HG03565 (cell line): ENCODE measurements around the gene ABTB2.
A peak's percentile ranks its signal among the peaks of the same experiment; 100 is the strongest.
"Not testable (repeated sequence)": the region's sequence is repeated elsewhere in the genome, so short reads cannot be mapped to it uniquely, and the experiment has no call there.

ENCODE experiments used
- ATAC-seq: cut with Tn5 transposase; IDR thresholded peaks from one replicate; pipeline ENCODE4 v1.9.1; 2021; ENCODE audit warnings: mild to moderate bottlenecking, moderate library complexity; ENCODE audit not compliant: unreplicated experiment

Gene ABTB2

GRCh38 chr11:34357701-34358257, at the start of gene ABTB2:
TSS of gene ABTB2 (minus strand) at chr11:34358010.
- ATAC-seq: peak; percentile 85

GRCh38 chr11:34407121-34407813, 49.5 kb upstream of the ABTB2 start:
- ATAC-seq: no peak

- no peak for ATAC-seq
Observed at GRCh38 chr11:34406413-34406812, 48.6 kb upstream of the ABTB2 start.

- ATAC-seq: no peak
Observed at GRCh38 chr11:34405079-34405858, 47.5 kb upstream of the ABTB2 start.

- no peak for ATAC-seq
Observed at GRCh38 chr11:34404280-34404679, 46.5 kb upstream of the ABTB2 start.

- no peak for ATAC-seq
Observed at GRCh38 chr11:34403431-34403830, 45.6 kb upstream of the ABTB2 start.

GRCh38 chr11:34397811-34398210, 40.0 kb upstream of the ABTB2 start:
- no peak for ATAC-seq

- no peak for ATAC-seq
Observed at GRCh38 chr11:34397120-34397519, 39.3 kb upstream of the ABTB2 start.

- ATAC-seq: no peak
Observed at GRCh38 chr11:34395916-34396550, 38.2 kb upstream of the ABTB2 start.

GRCh38 chr11:34394771-34395300, 37.0 kb upstream of the ABTB2 start:
- ATAC-seq: no peak

- no peak for ATAC-seq
Observed at GRCh38 chr11:34387653-34388052, 29.8 kb upstream of the ABTB2 start.

- not testable (repeated sequence) for ATAC-seq
Observed at GRCh38 chr11:34386356-34386755, 28.5 kb upstream of the ABTB2 start.

- no peak for ATAC-seq
Observed at GRCh38 chr11:34382532-34383276, 24.9 kb upstream of the ABTB2 start.

- ATAC-seq: no peak
Observed at GRCh38 chr11:34381775-34382174, 24.0 kb upstream of the ABTB2 start.

- ATAC-seq: no peak
Observed at GRCh38 chr11:34380696-34381095, 22.9 kb upstream of the ABTB2 start.

- ATAC-seq: no peak
Observed at GRCh38 chr11:34379539-34379938, 21.7 kb upstream of the ABTB2 start.

GRCh38 chr11:34379079-34379478, 21.3 kb upstream of the ABTB2 start:
- ATAC-seq: no peak

GRCh38 chr11:34373727-34374126, 15.9 kb upstream of the ABTB2 start:
- ATAC-seq: no peak

- ATAC-seq: no peak
Observed at GRCh38 chr11:34366522-34366921, 8.7 kb upstream of the ABTB2 start.

GRCh38 chr11:34364102-34364501, 6.3 kb upstream of the ABTB2 start:
- ATAC-seq: no peak
